HFFc6 (cell line): ENCODE measurements around the gene CCDC50. TPM values are rescaled to one million over a fixed set of nuclear protein-coding genes. Genes with fewer than 3 reads are reported as not detected.

Source experiments
- DNase-seq: peaks from one replicate; pipeline ENCODE4 v3.0.0-alpha.2; 2018
- H3K27ac Mint-ChIP-seq: 2 replicates; pipeline ENCODE4 v1.8.0; 2020; ENCODE audit warnings: mild to moderate bottlenecking, mixed read lengths
- H3K27me3 Mint-ChIP-seq: 2 replicates; pipeline ENCODE4 v1.8.0; 2021; ENCODE audit warnings: mild to moderate bottlenecking, moderate library complexity, mixed read lengths; ENCODE audit not compliant: insufficient read depth
- H3K36me3 Mint-ChIP-seq: 2 replicates; pipeline ENCODE4 v1.8.0; 2021; ENCODE audit warnings: low read depth, mixed read lengths
- H3K4me1 Mint-ChIP-seq: 2 replicates; pipeline ENCODE4 v1.8.0; 2020; ENCODE audit warnings: low read depth, mixed read lengths
- H3K4me3 Mint-ChIP-seq: 2 replicates; pipeline ENCODE4 v1.8.0; 2020; ENCODE audit warnings: mild to moderate bottlenecking, moderate library complexity, mixed read lengths
- H3K9me3 Mint-ChIP-seq: 2 replicates; pipeline ENCODE4 v1.8.0; 2020; ENCODE audit warnings: mild to moderate bottlenecking, mixed read lengths
- total RNA-seq, 6 experiments: library from RNA; stranded (reverse); fragmentation: NEBNext Ultra II Directional; extraction: Animal tissue kit (Norgen Biotek cat#: 25700); gene quantifications; 2 replicates in 1 of 6; 3 replicates in 5 of 6; pipeline ENCODE4 v1.2.3, GENCODE V29; 2021
- TF ChIP-seq, protein P1 (sequence below): fragments of 200-600 bp; sonication (generic); IDR thresholded peaks from 2 replicates; pipeline ENCODE4 v1.5.0; 2021; ENCODE audit warnings: antibody characterized with exemption, mild to moderate bottlenecking

The CCDC50 gene
- total RNA-seq, 6 experiments from 2014 or later, result 94.1 to 129 (median 121) TPM

DNA sequence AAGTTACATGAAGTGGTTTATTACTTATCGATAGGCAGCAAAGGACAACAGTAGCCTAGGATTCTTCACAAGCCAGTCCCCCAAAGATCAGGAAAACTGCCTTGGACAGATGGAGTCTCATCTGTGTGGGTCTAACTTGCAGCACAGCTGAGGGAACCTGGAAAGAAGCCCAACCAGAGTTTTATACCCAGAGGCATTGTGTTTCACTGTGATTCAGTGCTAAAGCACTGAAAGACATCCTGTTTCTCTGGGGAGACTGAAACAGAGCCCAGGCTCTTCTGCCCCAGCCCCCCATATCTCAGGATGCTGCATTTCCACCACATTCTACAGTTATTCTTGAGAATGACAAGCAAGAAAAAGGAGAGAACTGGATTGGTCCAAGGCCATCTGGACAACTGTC, 83.6 kb downstream of the CCDC50 start:
- H3K36me3 Mint-ChIP-seq, result peaks cover 26% of the 10 kb centered on the region
- H3K4me1 Mint-ChIP-seq, result peaks cover 50% of the 10 kb centered on the region
- H3K27me3 Mint-ChIP-seq, result peaks cover 2% of the 10 kb centered on the region
- peaks cover 19% of the 10 kb centered on the region for H3K9me3 Mint-ChIP-seq
- peak overlapping the region; percentile 81 for H3K4me3 Mint-ChIP-seq
- TF ChIP-seq, protein P1, sequence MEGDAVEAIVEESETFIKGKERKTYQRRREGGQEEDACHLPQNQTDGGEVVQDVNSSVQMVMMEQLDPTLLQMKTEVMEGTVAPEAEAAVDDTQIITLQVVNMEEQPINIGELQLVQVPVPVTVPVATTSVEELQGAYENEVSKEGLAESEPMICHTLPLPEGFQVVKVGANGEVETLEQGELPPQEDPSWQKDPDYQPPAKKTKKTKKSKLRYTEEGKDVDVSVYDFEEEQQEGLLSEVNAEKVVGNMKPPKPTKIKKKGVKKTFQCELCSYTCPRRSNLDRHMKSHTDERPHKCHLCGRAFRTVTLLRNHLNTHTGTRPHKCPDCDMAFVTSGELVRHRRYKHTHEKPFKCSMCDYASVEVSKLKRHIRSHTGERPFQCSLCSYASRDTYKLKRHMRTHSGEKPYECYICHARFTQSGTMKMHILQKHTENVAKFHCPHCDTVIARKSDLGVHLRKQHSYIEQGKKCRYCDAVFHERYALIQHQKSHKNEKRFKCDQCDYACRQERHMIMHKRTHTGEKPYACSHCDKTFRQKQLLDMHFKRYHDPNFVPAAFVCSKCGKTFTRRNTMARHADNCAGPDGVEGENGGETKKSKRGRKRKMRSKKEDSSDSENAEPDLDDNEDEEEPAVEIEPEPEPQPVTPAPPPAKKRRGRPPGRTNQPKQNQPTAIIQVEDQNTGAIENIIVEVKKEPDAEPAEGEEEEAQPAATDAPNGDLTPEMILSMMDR, result no peak
- peak overlapping the region; percentile 90 for H3K27ac Mint-ChIP-seq
- peak; percentile 95 for DNase-seq

DNA sequence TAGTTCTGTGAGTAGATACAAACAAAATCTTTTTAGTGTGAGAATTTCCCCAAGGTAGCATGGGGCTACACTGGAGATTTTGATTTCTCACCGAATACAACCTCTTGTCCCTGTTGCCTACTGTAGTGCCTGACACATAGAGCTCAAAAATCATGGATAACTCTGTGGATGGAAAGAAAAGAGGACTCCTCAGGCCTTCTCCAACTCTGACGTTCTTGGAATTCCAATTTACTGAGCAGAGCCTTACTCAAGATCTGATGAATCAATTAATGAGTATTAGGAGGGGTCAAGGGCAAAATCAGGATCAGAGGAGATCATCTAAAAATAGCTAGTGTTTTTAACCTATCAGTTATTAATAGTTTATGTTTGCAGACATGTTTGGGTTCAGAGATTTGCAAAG, 85.1 kb downstream of the CCDC50 start:
- peaks cover 50% of the 10 kb centered on the region for H3K4me1 Mint-ChIP-seq
- H3K27me3 Mint-ChIP-seq, result peaks cover 2% of the 10 kb centered on the region
- H3K27ac Mint-ChIP-seq, result peak overlapping the region; percentile 58
- peaks cover 22% of the 10 kb centered on the region for H3K36me3 Mint-ChIP-seq
- peaks cover 18% of the 10 kb centered on the region for H3K9me3 Mint-ChIP-seq
- TF ChIP-seq, protein P1, result no peak
- DNase-seq, result peak; percentile 25
- peak overlapping the region; percentile 12 for H3K4me3 Mint-ChIP-seq

DNA sequence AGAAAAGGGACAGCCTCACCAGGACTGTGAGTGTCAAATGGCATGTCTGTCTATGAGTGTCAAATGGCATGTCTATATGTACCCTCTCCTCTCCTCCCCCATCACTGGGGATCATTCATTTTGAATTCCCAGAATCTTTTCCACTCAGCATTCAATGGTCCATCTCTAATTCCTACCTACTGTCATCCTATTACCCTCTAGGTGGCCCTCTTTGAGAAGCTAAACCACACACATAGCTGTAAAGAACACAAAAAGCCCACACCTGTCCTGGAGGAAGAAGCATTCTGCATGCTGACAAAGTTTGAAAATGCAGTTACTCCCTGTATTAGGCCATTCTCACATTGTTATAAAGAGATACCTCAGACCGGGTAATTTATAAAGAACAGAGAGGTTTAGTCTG, 85.5 kb downstream of the CCDC50 start:
- H3K4me1 Mint-ChIP-seq, result peaks cover 50% of the 10 kb centered on the region
- H3K27ac Mint-ChIP-seq, result peak overlapping the region; percentile 58; the same call in 1 of the 2 replicates
- no peak overlapping the region for H3K4me3 Mint-ChIP-seq
- peaks cover 2% of the 10 kb centered on the region for H3K27me3 Mint-ChIP-seq
- peaks cover 14% of the 10 kb centered on the region for H3K9me3 Mint-ChIP-seq
- no peak for DNase-seq
- H3K36me3 Mint-ChIP-seq, result peaks cover 17% of the 10 kb centered on the region
- TF ChIP-seq, protein P1, result no peak; the same call in 1 of the 2 replicates

DNA sequence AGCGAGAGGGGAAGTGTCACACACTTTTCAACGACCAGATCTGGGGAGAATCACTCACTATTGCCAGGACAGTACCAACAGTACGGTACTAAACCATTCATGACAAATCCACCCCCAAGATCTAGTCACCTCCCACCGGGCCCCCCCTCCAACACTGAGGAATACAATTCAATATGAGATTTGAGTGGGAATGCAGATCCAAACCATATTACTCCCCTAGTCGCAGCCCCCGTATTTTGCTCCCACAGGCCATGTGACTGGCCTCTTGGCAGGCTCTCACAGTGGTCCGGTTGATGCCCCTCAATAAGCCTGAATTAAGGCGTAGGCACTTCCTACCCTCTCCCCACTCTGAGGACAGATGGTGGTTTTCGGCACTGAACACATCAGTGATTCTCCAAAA, 86.4 kb downstream of the CCDC50 start:
- Mint-ChIP-seq H3K4me1 (peaks cover 50% of the 10 kb centered on the region), H3K27me3 (peaks cover 2% of the 10 kb centered on the region), H3K9me3 (peaks cover 5% of the 10 kb centered on the region; the same call in 1 of the 2 replicates), H3K27ac (no peak overlapping the region), H3K36me3 (peaks cover 9% of the 10 kb centered on the region), H3K4me3 (no peak overlapping the region)
- TF ChIP-seq, protein P1, result no peak
- DNase-seq, result no peak

DNA sequence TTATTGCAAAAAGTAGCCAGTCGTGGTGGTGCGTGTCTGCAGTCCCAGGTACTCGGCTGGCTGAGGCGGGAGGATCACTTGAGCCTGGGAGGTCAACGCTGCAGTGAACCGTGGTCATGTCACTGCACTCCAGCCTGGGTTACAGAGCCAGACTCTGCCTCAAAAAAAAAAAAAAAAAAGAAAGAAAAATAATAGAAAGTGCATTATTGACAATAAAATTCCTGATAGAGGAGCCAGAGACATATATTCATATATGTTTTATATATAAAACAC, 88.2 kb downstream of the CCDC50 start:
- H3K9me3 Mint-ChIP-seq, result no peaks in the 10 kb centered on the region
- H3K4me1 Mint-ChIP-seq, result peaks cover 36% of the 10 kb centered on the region
- no peak overlapping the region for H3K27ac Mint-ChIP-seq
- no peak for DNase-seq
- peaks cover 2% of the 10 kb centered on the region for H3K27me3 Mint-ChIP-seq
- TF ChIP-seq, protein P1, result no peak
- no peaks in the 10 kb centered on the region for H3K36me3 Mint-ChIP-seq
- H3K4me3 Mint-ChIP-seq, result no peak overlapping the region

DNA sequence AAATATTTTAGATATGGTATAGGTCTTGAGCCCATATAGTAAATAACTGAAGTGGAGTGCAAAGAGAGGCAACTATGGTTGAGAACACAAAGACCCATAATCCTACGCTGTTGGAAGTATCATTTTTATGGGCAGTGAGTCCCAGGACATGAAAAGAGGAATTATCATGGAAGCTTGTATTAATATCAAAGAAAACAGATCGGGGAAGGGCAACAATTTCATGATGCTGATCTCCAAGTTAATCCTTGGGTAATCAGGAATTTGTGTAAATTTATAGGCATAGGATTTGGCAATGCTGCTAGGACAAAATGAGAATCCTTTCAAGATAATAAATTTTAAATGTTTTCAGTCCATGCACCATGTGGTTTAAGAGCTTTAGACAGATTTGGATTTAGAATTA, 91.6 kb downstream of the CCDC50 start:
- H3K36me3 Mint-ChIP-seq, result no peaks in the 10 kb centered on the region
- H3K9me3 Mint-ChIP-seq, result no peaks in the 10 kb centered on the region
- TF ChIP-seq, protein P1, result no peak
- no peak for DNase-seq
- H3K27ac Mint-ChIP-seq, result no peak overlapping the region
- H3K4me3 Mint-ChIP-seq, result no peak overlapping the region
- H3K4me1 Mint-ChIP-seq, result peaks cover 8% of the 10 kb centered on the region
- no peaks in the 10 kb centered on the region; the same call in 1 of the 2 replicates for H3K27me3 Mint-ChIP-seq
